ENCODE results near the gene NEK8. TPM values are rescaled to one million over a fixed set of nuclear protein-coding genes. Genes with fewer than 3 reads are reported as not detected.

The NEK8 gene
- total and polyA plus RNA-seq, 4 donors = 5.1 to 14.7 (median 7.4) TPM

DNA sequence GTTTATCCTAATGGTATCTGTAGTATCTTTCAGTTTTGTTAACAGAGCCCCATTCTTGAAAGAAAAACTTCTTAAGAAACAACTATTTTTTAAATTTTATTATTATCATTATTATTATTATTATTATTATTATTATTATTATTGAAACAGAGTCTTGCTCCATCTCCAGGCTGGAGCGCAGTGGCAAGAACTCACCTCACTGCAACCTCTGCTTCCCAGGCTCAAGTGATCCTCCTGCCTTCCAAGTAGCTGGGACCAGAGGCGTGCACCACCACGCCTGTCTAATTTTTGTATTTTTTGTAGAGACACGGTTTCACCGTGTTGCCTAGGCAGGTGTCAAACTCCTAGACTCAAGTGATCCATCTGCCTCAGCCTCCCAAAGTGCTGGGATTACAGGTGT, 43.2 kb upstream of the NEK8 start:
- H3K9ac ChIP-seq (ENCODE audit: insufficient read depth in 1 of 2, low read length in 2 of 2) = no peak overlapping the region
- H3K36me3 ChIP-seq (ENCODE audit: control insufficient read depth in 4 of 4, insufficient read depth in 4 of 4, low read length in 4 of 4) = peaks cover 69 to 82% (median 80%) of the 10 kb centered on the region in 4 donors
- peaks cover 0 to 3% (median 0%) of the 10 kb centered on the region in 5 donors for H3K4me1 ChIP-seq (ENCODE audit: control insufficient read depth in 5 of 5, insufficient read depth in 5 of 5, low read length in 5 of 5)
- 94 to 96% methylated on average over 5 of the region's 5 CpGs for WGBS, 2 donors
- DNase-seq (no peak), ATAC-seq (ENCODE audit: insufficient read depth, low FRiP score) (no peak)
- H3K27me3 ChIP-seq (ENCODE audit: control insufficient read depth in 3 of 3, insufficient read depth in 3 of 3, low read length in 2 of 3) = no peaks in the 10 kb centered on the region
- H3K4me3 ChIP-seq = no peak overlapping the region
- no peak overlapping the region for H3K27ac ChIP-seq (ENCODE audit: low read depth in 1 of 2, low read length in 1 of 2)
- H3K9me3 ChIP-seq (ENCODE audit: control insufficient read depth in 4 of 4, insufficient read depth in 3 of 4, low read length in 3 of 4) = no peaks in the 10 kb centered on the region
- TF ChIP-seq, protein P1, sequence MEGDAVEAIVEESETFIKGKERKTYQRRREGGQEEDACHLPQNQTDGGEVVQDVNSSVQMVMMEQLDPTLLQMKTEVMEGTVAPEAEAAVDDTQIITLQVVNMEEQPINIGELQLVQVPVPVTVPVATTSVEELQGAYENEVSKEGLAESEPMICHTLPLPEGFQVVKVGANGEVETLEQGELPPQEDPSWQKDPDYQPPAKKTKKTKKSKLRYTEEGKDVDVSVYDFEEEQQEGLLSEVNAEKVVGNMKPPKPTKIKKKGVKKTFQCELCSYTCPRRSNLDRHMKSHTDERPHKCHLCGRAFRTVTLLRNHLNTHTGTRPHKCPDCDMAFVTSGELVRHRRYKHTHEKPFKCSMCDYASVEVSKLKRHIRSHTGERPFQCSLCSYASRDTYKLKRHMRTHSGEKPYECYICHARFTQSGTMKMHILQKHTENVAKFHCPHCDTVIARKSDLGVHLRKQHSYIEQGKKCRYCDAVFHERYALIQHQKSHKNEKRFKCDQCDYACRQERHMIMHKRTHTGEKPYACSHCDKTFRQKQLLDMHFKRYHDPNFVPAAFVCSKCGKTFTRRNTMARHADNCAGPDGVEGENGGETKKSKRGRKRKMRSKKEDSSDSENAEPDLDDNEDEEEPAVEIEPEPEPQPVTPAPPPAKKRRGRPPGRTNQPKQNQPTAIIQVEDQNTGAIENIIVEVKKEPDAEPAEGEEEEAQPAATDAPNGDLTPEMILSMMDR (IDR thresholded peaks at IDR 0.05; ENCODE audit: control extremely low read depth, extremely low read depth) = no peak

DNA sequence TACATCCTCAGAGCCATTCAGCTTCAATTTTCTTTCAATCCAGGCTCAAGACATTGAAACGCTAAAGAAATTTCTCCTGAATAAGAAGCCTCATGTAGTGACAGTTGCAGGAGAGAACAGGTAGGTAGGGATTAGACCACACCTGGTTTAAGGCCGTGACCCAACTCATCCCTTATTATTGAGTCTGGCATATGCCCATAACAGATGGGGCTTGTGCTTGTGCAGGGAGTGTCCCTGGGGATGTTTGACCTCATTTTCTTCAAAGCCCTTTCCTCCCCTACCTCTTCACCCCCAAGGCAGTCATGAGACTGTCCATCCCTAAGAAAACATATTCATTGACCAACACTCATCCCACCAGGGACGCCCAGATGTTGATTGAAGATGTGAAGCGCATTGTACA, 42.3 kb upstream of the NEK8 start:
- H3K9me3 ChIP-seq (ENCODE audit: control insufficient read depth in 4 of 4, insufficient read depth in 3 of 4, low read length in 3 of 4) = no peaks in the 10 kb centered on the region
- ATAC-seq (ENCODE audit: insufficient read depth, low FRiP score) = no peak
- no peak overlapping the region for H3K27ac ChIP-seq (ENCODE audit: low read depth in 1 of 2, low read length in 1 of 2)
- peaks cover 0 to 3% (median 0%) of the 10 kb centered on the region in 5 donors for H3K4me1 ChIP-seq (ENCODE audit: control insufficient read depth in 5 of 5, insufficient read depth in 5 of 5, low read length in 5 of 5)
- H3K4me3 ChIP-seq = no peak overlapping the region
- WGBS, 2 donors = 90 to 96% methylated on average over 4 of the region's 4 CpGs
- DNase-seq = no peak
- H3K36me3 ChIP-seq (ENCODE audit: control insufficient read depth in 4 of 4, insufficient read depth in 4 of 4, low read length in 4 of 4) = peaks cover 77 to 84% (median 79%) of the 10 kb centered on the region in 4 donors
- H3K27me3 ChIP-seq (ENCODE audit: control insufficient read depth in 3 of 3, insufficient read depth in 3 of 3, low read length in 2 of 3) = no peaks in the 10 kb centered on the region
- TF ChIP-seq, protein P1 (IDR thresholded peaks at IDR 0.05; ENCODE audit: control extremely low read depth, extremely low read depth) = no peak
- no peak overlapping the region for H3K9ac ChIP-seq (ENCODE audit: insufficient read depth in 1 of 2, low read length in 2 of 2)

DNA sequence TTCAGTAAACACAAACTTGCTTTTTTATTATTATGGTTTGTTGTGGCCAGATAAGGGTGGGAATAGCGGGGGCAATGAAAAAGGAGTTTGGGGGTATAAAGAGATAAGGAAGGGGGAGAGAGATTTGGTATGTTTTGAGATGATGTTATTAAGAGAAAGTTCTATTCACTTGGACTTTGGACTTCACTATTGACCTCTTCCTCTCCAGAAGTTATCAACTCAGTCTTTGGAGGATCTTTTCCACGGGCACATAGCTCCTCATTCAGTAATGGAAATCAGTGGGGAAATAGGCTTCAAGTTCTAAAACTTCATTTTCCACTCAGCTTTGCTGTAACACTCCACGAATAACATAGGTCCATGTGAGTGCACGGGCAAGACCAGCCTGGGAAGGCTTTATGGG, 40.1 kb upstream of the NEK8 start:
- ATAC-seq (ENCODE audit: insufficient read depth, low FRiP score) (no peak), DNase-seq (no peak)
- Histone ChIP-seq H3K9ac (ENCODE audit: insufficient read depth in 1 of 2, low read length in 2 of 2) (no peak overlapping the region), H3K27me3 (ENCODE audit: control insufficient read depth in 3 of 3, insufficient read depth in 3 of 3, low read length in 2 of 3) (no peaks in the 10 kb centered on the region), H3K27ac (ENCODE audit: low read depth in 1 of 2, low read length in 1 of 2) (no peak overlapping the region), H3K36me3 (ENCODE audit: control insufficient read depth in 4 of 4, insufficient read depth in 4 of 4, low read length in 4 of 4) (peaks cover 56 to 73% (median 65%) of the 10 kb centered on the region in 4 donors), H3K9me3 (ENCODE audit: control insufficient read depth in 4 of 4, insufficient read depth in 3 of 4, low read length in 3 of 4) (no peaks in the 10 kb centered on the region), H3K4me3 (no peak overlapping the region), H3K4me1 (ENCODE audit: control insufficient read depth in 5 of 5, insufficient read depth in 5 of 5, low read length in 5 of 5) (peaks cover 0 to 3% (median 0%) of the 10 kb centered on the region in 5 donors)
- 96 to 97% methylated on average over 4 of the region's 4 CpGs for WGBS, 2 donors
- TF ChIP-seq, protein P1 (IDR thresholded peaks at IDR 0.05; ENCODE audit: control extremely low read depth, extremely low read depth) = no peak

DNA sequence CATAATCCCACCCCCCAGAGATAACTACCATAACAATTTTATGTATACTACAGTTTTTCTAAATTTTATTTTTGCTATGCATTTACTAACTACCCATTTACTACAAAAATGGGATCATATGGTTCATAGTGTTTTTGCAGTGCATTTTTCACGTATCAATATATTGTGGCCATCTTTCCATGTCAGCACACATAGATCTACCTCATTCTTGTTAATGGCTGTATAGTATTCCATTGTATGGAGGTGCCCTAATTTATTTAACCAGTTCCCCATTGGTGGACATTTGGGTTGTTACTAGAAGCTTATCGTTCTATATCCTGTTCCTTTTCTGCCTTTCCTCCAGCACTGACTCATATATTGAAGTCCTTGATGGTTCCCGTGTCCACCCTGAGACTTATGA, 39.6 kb upstream of the NEK8 start:
- no peak overlapping the region for H3K4me3 ChIP-seq
- H3K36me3 ChIP-seq (ENCODE audit: control insufficient read depth in 4 of 4, insufficient read depth in 4 of 4, low read length in 4 of 4) = peaks cover 56 to 75% (median 67%) of the 10 kb centered on the region in 4 donors
- H3K27ac ChIP-seq (ENCODE audit: low read depth in 1 of 2, low read length in 1 of 2) = no peak overlapping the region
- 98 to 99% methylated on average over 3 of the region's 3 CpGs for WGBS, 2 donors
- TF ChIP-seq, protein P1 (IDR thresholded peaks at IDR 0.05; ENCODE audit: control extremely low read depth, extremely low read depth) = no peak
- no peaks in the 10 kb centered on the region for H3K9me3 ChIP-seq (ENCODE audit: control insufficient read depth in 4 of 4, insufficient read depth in 3 of 4, low read length in 3 of 4)
- no peak overlapping the region for H3K9ac ChIP-seq (ENCODE audit: insufficient read depth in 1 of 2, low read length in 2 of 2)
- ATAC-seq (ENCODE audit: insufficient read depth, low FRiP score) (no peak), DNase-seq (no peak)
- H3K27me3 ChIP-seq (ENCODE audit: control insufficient read depth in 3 of 3, insufficient read depth in 3 of 3, low read length in 2 of 3) = no peaks in the 10 kb centered on the region
- peaks cover 0 to 3% (median 0%) of the 10 kb centered on the region in 5 donors for H3K4me1 ChIP-seq (ENCODE audit: control insufficient read depth in 5 of 5, insufficient read depth in 5 of 5, low read length in 5 of 5)

Data from lung (tissue), 12 donors.